GM21390 (cell line): ENCODE data around the gene TSPYL2.

Experiments used
- ATAC-seq: cut with Tn5 transposase; IDR thresholded peaks from one replicate; pipeline ENCODE4 v1.9.1; 2021; ENCODE audit not compliant: unreplicated experiment

Gene TSPYL2

DNA sequence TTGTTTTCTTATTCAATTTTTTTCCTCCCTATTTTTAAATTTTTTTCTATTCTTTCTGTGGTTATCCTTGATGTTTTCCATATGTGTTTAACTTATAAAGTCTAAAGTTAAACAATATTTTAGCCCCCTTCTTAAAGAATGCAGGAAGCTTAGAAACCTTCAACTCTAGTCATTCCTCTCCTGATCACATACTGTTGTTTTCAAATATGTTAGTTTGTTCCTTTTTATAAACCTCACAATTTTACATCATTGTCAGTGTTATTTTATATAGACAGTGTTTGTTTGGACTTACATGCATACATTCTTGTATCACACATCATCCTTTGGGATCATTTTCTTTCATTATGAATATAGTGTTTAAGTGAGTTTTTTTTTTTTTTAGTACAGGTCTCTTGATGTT is 43.3 kb downstream of the TSPYL2 start:
- ATAC-seq: no peak

DNA sequence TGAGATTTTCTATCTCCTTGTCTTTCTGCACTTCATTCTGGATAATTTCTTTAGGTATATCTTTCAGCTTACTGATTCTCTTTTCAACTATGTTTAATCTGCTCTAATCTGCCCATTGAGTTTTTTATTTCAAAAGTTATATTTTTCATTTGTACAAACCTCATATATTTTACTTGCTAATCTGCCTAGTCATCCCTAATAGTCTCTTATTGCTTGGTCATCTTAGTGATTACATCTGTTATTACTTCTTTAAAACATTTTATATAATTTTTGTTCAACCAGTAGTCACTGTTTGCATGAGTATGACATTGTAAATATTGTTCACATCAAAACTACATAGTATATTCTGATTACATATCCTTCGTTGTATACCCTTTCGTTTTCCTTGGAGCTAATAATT is 44.2 kb downstream of the TSPYL2 start:
- ATAC-seq: no peak

DNA sequence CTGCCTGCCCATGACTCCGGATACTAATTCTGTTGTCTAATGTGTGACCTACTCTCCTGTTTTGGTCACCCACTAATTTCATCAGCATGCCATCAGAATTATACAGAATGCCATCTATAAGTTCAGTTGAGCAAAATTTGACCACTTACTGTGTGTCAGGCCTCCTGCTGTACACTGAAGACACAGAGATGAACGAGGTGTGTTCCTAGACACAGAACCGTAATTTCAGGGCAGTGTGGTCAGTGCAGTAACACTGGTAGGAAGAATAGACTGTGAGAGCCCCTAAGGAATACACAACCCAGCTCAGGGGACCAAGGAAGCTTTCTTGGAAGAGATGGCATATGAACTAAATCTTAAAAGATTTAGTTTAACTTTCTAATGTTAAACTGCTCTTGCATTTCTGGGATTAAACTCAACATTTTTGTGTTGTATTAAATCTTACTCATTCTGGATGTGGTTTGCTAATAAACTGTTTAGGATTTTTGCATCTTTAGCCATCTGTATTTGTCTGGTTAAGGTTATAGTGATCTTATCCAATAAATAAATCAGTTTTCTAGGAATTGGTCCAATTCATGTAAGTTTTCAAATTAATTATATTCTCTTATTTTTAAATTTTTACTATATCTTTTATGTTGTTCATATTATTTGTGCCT is 46.1 kb downstream of the TSPYL2 start:
- ATAC-seq: no peak

DNA sequence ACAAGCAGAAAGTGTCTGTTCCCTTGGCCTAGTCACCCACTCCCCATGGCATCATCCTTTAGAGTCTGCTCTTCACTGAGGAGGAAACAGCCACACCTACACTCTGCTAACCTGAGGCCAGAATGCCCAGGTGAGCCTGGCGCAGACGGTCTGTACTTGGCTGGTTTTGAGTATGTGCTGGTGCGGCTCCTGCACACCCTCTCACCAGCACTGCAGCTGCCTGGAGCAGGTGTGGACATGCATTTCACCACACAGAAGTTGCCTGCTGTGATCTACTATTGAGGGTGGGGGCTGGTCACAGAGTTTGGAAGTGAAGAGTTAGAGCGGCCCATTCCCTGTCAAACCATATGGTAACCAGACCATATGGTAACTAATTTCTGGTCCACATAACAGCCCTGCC is 51.2 kb downstream of the TSPYL2 start:
- ATAC-seq: no peak

DNA sequence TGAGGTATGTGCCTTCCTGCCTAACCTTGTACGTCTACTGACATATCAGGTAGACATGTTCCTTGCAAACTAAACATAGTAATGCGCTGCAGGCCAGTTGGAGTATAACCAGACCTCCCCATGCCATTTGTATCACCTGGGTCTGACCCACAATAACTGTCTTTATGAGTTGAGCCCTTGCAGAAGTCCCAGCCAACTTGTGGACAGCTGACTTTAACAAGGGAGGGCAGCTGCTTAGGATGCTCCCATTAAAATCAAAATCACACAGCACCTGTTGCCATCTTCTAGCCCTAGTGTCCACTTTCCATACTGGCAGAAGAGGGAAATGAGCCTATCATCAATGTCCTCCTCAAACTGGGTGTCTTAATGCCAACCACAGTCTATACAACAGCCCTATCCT is 53.4 kb downstream of the TSPYL2 start:
- no peak for ATAC-seq
